GM23338 (cell line): ENCODE measurements around the gene ZNF700. TPM values are rescaled to one million over a fixed set of nuclear protein-coding genes. Genes with fewer than 3 reads are reported as not detected.

Experiments used
- ATAC-seq: fragments of 200-7000 bp; cut with Tn5 transposase; 3 replicates; pipeline ENCODE4 v1.9.1; 2020
- DNase-seq: peaks from one replicate; pipeline ENCODE4 v3.0.0-alpha.2; 2015; ENCODE audit warnings: low spot score
- H2AFZ ChIP-seq: fragments of 200-600 bp; sonication (generic); 2 replicates; pipeline ENCODE4 v1.8.0; 2016; ENCODE audit warnings: antibody characterized with exemption, mild to moderate bottlenecking, moderate library complexity
- H3F3A ChIP-seq: fragments of 200-600 bp; sonication (generic); replicated peaks from 2 replicates; pipeline ENCODE4 v1.8.0; 2017; ENCODE audit warnings: antibody characterized with exemption, mixed run types, low read depth
- H3K27ac ChIP-seq: fragments of 200-600 bp; sonication (generic); 2 replicates; pipeline ENCODE4 v1.6.1; 2016; ENCODE audit warnings: low read depth
- H3K27me3 ChIP-seq: fragments of 200-600 bp; sonication (generic); 2 replicates; pipeline ENCODE4 v1.8.0; 2016; ENCODE audit warnings: mild to moderate bottlenecking, mixed run types, moderate library complexity; ENCODE audit not compliant: insufficient read depth
- H3K36me3 ChIP-seq: fragments of 200-600 bp; sonication (generic); 2 replicates; pipeline ENCODE4 v1.8.0; 2016; ENCODE audit warnings: mild to moderate bottlenecking; ENCODE audit not compliant: insufficient read depth
- H3K4me1 ChIP-seq: fragments of 200-600 bp; sonication (generic); 2 replicates; pipeline ENCODE4 v1.8.0; 2016; ENCODE audit warnings: mild to moderate bottlenecking, moderate library complexity; ENCODE audit not compliant: insufficient read depth
- H3K4me2 ChIP-seq: fragments of 200-600 bp; sonication (generic); 2 replicates; pipeline ENCODE4 v1.7.1; 2017; ENCODE audit warnings: mixed run types
- H3K4me3 ChIP-seq: fragments of 200-600 bp; sonication (generic); 2 replicates; pipeline ENCODE4 v1.6.1; 2016; ENCODE audit warnings: mixed run types
- H3K79me2 ChIP-seq: fragments of 200-600 bp; sonication (generic); replicated peaks from 2 replicates; pipeline ENCODE4 v1.8.0; 2017; ENCODE audit warnings: mild to moderate bottlenecking; ENCODE audit not compliant: insufficient read depth
- H3K9me2 ChIP-seq: fragments of 200-600 bp; sonication (generic); 2 replicates; pipeline ENCODE4 v1.8.0; 2017; ENCODE audit not compliant: insufficient read depth
- H4K20me1 ChIP-seq: fragments of 200-600 bp; sonication (generic); replicated peaks from 2 replicates; pipeline ENCODE4 v1.8.0; 2017; ENCODE audit warnings: mild to moderate bottlenecking; ENCODE audit not compliant: insufficient read depth
- H3K27ac Mint-ChIP-seq: 2 replicates; pipeline ENCODE4 v1.8.0; 2020; ENCODE audit warnings: inconsistent platforms, mild to moderate bottlenecking, moderate library complexity, mixed read lengths
- H3K27me3 Mint-ChIP-seq: 3 replicates; pipeline ENCODE4 v1.8.0; 2022; ENCODE audit warnings: low read depth, mild to moderate bottlenecking, moderate library complexity, mixed read lengths, inconsistent platforms; ENCODE audit not compliant: insufficient read depth, poor library complexity
- H3K36me3 Mint-ChIP-seq: 3 replicates; pipeline ENCODE4 v1.8.0; 2021; ENCODE audit warnings: low read depth, mild to moderate bottlenecking, inconsistent platforms, moderate library complexity, mixed read lengths
- H3K4me1 Mint-ChIP-seq: 3 replicates; pipeline ENCODE4 v1.8.0; 2020; ENCODE audit warnings: mild to moderate bottlenecking, inconsistent platforms, mixed read lengths
- H3K4me3 Mint-ChIP-seq: 3 replicates; pipeline ENCODE4 v1.8.0; 2021; ENCODE audit warnings: moderate library complexity, mild to moderate bottlenecking, inconsistent platforms, mixed read lengths
- H3K9me3 Mint-ChIP-seq: 3 replicates; pipeline ENCODE4 v1.8.0; 2020; ENCODE audit warnings: moderate library complexity, mild to moderate bottlenecking, inconsistent platforms, mixed read lengths
- STAT1 ChIP-seq: IDR thresholded peaks from one replicate; pipeline ENCODE4 v1.6.1; 2016; ENCODE audit warnings: antibody characterized with exemption; ENCODE audit not compliant: unreplicated experiment
- ZNF331 ChIP-seq: fragments of 250-450 bp; sonication (Bioruptor Pico); IDR thresholded peaks from 2 replicates; pipeline ENCODE4 v1.5.0; 2020; ENCODE audit warnings: low read depth, mild to moderate bottlenecking, moderate library complexity
- polyA plus RNA-seq: library from polyadenylated mRNA; unstranded; fragments of >200 nt; fragmentation: Nextera tagmentation; extraction: Ambion mirVana; gene quantifications from 2 replicates; pipeline ENCODE4 v1.2.1, GENCODE V29; 2016
- total RNA-seq: library from RNA; depleted of rRNA; stranded (reverse); fragments of >200 nt; shearing (Covaris generic); gene quantifications from 2 replicates; pipeline ENCODE4 v1.2.3, GENCODE V29; 2014
- TF ChIP-seq, protein P1 (sequence below): fragments of 250-450 bp; sonication (Bioruptor Pico); IDR thresholded peaks from 2 replicates; pipeline ENCODE4 v1.5.0; 2020; ENCODE audit warnings: mild to moderate bottlenecking, moderate library complexity
- TF ChIP-seq, protein P2 (sequence below): IDR thresholded peaks from 2 replicates; pipeline ENCODE4 v1.6.1; 2016; ENCODE audit warnings: antibody characterized with exemption

ZNF700 gene
- total and polyA plus RNA-seq, 2 experiments from 2014 or later = 6.0 to 13.6 TPM

DNA sequence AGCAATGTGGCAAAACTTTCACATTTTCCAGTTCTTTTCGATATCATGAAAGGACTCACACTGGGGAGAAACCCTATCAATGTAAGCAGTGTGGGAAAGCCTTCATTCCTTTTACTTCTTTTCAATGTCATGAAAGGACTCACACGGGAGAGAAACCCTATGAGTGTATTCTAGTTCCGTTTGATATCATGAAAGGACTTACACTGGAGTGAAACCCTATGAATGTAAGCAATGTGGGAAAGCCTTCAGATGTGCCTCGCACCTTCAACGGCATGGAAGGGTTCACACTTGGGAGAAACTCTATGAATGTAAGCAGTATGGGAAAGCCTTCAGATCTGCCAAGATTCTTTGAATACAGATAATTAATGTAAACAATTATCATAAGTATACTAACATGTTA lies 25.4 kb downstream of the ZNF700 start:
- TF ChIP-seq, protein P1, sequence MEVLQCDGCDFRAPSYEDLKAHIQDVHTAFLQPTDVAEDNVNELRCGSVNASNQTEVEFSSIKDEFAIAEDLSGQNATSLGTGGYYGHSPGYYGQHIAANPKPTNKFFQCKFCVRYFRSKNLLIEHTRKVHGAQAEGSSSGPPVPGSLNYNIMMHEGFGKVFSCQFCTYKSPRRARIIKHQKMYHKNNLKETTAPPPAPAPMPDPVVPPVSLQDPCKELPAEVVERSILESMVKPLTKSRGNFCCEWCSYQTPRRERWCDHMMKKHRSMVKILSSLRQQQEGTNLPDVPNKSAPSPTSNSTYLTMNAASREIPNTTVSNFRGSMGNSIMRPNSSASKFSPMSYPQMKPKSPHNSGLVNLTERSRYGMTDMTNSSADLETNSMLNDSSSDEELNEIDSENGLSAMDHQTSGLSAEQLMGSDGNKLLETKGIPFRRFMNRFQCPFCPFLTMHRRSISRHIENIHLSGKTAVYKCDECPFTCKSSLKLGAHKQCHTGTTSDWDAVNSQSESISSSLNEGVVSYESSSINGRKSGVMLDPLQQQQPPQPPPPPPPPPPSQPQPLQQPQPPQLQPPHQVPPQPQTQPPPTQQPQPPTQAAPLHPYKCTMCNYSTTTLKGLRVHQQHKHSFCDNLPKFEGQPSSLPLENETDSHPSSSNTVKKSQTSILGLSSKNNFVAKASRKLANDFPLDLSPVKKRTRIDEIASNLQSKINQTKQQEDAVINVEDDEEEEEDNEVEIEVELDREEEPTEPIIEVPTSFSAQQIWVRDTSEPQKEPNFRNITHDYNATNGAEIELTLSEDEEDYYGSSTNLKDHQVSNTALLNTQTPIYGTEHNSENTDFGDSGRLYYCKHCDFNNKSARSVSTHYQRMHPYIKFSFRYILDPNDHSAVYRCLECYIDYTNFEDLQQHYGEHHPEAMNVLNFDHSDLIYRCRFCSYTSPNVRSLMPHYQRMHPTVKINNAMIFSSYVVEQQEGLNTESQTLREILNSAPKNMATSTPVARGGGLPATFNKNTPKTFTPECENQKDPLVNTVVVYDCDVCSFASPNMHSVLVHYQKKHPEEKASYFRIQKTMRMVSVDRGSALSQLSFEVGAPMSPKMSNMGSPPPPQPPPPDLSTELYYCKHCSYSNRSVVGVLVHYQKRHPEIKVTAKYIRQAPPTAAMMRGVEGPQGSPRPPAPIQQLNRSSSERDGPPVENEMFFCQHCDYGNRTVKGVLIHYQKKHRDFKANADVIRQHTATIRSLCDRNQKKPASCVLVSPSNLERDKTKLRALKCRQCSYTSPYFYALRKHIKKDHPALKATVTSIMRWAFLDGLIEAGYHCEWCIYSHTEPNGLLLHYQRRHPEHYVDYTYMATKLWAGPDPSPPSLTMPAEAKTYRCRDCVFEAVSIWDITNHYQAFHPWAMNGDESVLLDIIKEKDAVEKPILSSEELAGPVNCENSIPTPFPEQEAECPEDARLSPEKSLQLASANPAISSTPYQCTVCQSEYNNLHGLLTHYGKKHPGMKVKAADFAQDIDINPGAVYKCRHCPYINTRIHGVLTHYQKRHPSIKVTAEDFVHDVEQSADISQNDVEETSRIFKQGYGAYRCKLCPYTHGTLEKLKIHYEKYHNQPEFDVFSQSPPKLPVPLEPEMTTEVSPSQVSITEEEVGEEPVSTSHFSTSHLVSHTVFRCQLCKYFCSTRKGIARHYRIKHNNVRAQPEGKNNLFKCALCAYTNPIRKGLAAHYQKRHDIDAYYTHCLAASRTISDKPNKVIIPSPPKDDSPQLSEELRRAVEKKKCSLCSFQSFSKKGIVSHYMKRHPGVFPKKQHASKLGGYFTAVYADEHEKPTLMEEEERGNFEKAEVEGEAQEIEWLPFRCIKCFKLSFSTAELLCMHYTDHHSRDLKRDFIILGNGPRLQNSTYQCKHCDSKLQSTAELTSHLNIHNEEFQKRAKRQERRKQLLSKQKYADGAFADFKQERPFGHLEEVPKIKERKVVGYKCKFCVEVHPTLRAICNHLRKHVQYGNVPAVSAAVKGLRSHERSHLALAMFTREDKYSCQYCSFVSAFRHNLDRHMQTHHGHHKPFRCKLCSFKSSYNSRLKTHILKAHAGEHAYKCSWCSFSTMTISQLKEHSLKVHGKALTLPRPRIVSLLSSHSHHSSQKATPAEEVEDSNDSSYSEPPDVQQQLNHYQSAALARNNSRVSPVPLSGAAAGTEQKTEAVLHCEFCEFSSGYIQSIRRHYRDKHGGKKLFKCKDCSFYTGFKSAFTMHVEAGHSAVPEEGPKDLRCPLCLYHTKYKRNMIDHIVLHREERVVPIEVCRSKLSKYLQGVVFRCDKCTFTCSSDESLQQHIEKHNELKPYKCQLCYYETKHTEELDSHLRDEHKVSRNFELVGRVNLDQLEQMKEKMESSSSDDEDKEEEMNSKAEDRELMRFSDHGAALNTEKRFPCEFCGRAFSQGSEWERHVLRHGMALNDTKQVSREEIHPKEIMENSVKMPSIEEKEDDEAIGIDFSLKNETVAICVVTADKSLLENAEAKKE (CRISPR knock-in tag) = no peak
- TF ChIP-seq, protein P2, sequence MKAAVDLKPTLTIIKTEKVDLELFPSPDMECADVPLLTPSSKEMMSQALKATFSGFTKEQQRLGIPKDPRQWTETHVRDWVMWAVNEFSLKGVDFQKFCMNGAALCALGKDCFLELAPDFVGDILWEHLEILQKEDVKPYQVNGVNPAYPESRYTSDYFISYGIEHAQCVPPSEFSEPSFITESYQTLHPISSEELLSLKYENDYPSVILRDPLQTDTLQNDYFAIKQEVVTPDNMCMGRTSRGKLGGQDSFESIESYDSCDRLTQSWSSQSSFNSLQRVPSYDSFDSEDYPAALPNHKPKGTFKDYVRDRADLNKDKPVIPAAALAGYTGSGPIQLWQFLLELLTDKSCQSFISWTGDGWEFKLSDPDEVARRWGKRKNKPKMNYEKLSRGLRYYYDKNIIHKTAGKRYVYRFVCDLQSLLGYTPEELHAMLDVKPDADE = no peak
- TF ChIP-seq ZNF331 (CRISPR knock-in tag) (no peak), STAT1 (no peak)
- Histone ChIP-seq H3K4me2 (no peak overlapping the region), H3K79me2 (no peaks in the 10 kb centered on the region), H4K20me1 (no peaks in the 10 kb centered on the region), H3K4me1 (no peaks in the 10 kb centered on the region), H3K4me3 (peak overlapping the region; percentile 41; the same call in 1 of the 2 replicates), H3K9me2 (no peaks in the 10 kb centered on the region), H3K27me3 (0 out of 2 replicates have a peak, but pooled peaks cover 7% of the 10 kb centered on the region), H3F3A (peaks cover 15% of the 10 kb centered on the region), H3K36me3 (peaks cover 66% of the 10 kb centered on the region), H2AFZ (no peak overlapping the region), H3K27ac (no peak overlapping the region)
- H3K9me3 Mint-ChIP-seq = peaks cover 96% of the 10 kb centered on the region
- peaks cover 4% of the 10 kb centered on the region for H3K27me3 Mint-ChIP-seq
- no peak overlapping the region for H3K27ac Mint-ChIP-seq
- DNase-seq (no peak), ATAC-seq (no peak)
- peaks cover 42% of the 10 kb centered on the region for H3K36me3 Mint-ChIP-seq
- H3K4me1 Mint-ChIP-seq = no peaks in the 10 kb centered on the region
- H3K4me3 Mint-ChIP-seq = no peak overlapping the region
